Measurements from ENCODE around the gene DGLUCY. TPM values are rescaled to one million over a fixed set of nuclear protein-coding genes. Genes with fewer than 3 reads are reported as not detected.

Gene DGLUCY
- total and polyA plus RNA-seq, 2 of the 8 experiments (the other 6 are each of a cell fraction or from before 2014, with no cell fraction given) = 24.9 to 31.8 TPM

DNA sequence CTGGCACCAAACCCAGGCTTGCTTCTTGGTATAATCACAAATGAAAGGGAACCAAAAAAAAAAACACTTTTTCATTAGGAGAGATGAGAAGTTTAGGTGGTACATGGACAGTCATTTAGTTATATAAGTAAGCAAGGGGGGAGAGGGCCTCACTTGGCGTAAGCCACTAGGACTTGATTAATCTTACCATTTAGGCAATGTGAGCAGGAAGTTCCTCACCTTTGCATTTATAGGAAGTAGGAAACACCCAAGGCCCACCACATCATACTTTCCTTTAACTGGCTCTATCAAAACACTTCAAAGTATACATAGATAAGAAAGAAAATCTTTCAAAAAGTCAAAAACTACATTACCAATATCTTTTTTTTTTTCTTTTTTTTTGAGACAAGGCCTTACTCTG, 46.7 kb upstream of the DGLUCY start:
- Histone ChIP-seq H3K14ac (ENCODE audit: insufficient read length) (no peak overlapping the region), H2AK5ac (ENCODE audit: low read depth, low read length) (no peak overlapping the region), H3K56ac (replicated peaks; ENCODE audit: insufficient read length, low read depth, low read length) (no peak overlapping the region), H3K18ac (ENCODE audit: extremely low read depth, low read length) (no peak overlapping the region), H4K20me1 (replicated peaks in 1 of 2; ENCODE audit: control insufficient read depth in 1 of 2, insufficient read depth in 2 of 2, low read length in 2 of 2) (no peaks in the 10 kb centered on the region), H4K5ac (ENCODE audit: insufficient read length, low read depth, low read length) (no peak overlapping the region), H2BK120ac (replicated peaks; ENCODE audit: low read depth, low read length) (no peak overlapping the region), H2AFZ (ENCODE audit: low read length) (no peak overlapping the region), H3K4ac (replicated peaks; ENCODE audit: insufficient read length, low read depth, low read length) (no peak overlapping the region), H3K27me3 (replicated peaks in 1 of 4; ENCODE audit: control insufficient read depth in 3 of 4, extremely low read depth in 1 of 4, insufficient read depth in 3 of 4, low read length in 3 of 4) (no peaks in the 10 kb centered on the region), H3K4me2 (ENCODE audit: insufficient read depth in 1 of 2, low read depth in 2 of 2, low read length in 2 of 2) (no peak overlapping the region), H3K4me1 (replicated peaks in 1 of 4; ENCODE audit: control insufficient read depth in 3 of 4, insufficient read depth in 4 of 4, low read length in 3 of 4) (no peaks in the 10 kb centered on the region), H3K79me2 (ENCODE audit: control insufficient read depth in 1 of 2, insufficient read depth in 2 of 2, low read length in 2 of 2) (no peaks in the 10 kb centered on the region), H4K8ac (ENCODE audit: extremely low read depth, insufficient read depth, low read length) (no peak overlapping the region), H3K9ac (replicated peaks in 1 of 4; ENCODE audit: extremely low read depth in 1 of 4, low read depth in 3 of 4, low read length in 3 of 4) (no peak overlapping the region), H3K23me2 (ENCODE audit: low read depth, low read length) (no peaks in the 10 kb centered on the region), H4K91ac (replicated peaks; ENCODE audit: insufficient read length, low read length) (no peak overlapping the region), H2BK5ac (ENCODE audit: low read depth, low read length) (no peak overlapping the region), H3K79me1 (ENCODE audit: low read depth, low read length) (no peaks in the 10 kb centered on the region), H3K27ac (ENCODE audit: low read depth, low read length) (no peak overlapping the region), H2BK12ac (ENCODE audit: low read depth, low read length) (no peak overlapping the region), H3K4me3 (ENCODE audit: extremely low read depth in 1 of 4, insufficient read depth in 2 of 4, low read depth in 3 of 4, low read length in 4 of 4) (no peak overlapping the region), H3K23ac (ENCODE audit: insufficient read length) (no peak overlapping the region), H2BK15ac (ENCODE audit: low read length) (no peak overlapping the region), H3K9me3 (ENCODE audit: insufficient read depth in 2 of 2, low read depth in 1 of 2, low read length in 1 of 2) (no peaks in the 10 kb centered on the region), H2BK20ac (ENCODE audit: low read length) (no peak overlapping the region), H3K36me3 (ENCODE audit: control insufficient read depth in 2 of 4, insufficient read depth in 4 of 4, low read length in 3 of 4) (no peaks in the 10 kb centered on the region)
- no peak for TF ChIP-seq ASH2L (IDR thresholded peaks at IDR 0.05; ENCODE audit: low read length)
- TF ChIP-seq HDAC6 (IDR thresholded peaks at IDR 0.05; ENCODE audit: low read depth, low read length) = no peak
- TF ChIP-seq MAX (IDR thresholded peaks at IDR 0.05) = no peak
- TF ChIP-seq SIRT6 (IDR thresholded peaks at IDR 0.05; ENCODE audit: low read length) = no peak
- no peak for TF ChIP-seq CREB1 (IDR thresholded peaks at IDR 0.05)
- no peak for TF ChIP-seq KDM4A (IDR thresholded peaks at IDR 0.05; ENCODE audit: low read depth, low read length, severe bottlenecking)
- no peak for TF ChIP-seq SIN3A (conservative IDR thresholded peaks at IDR 0.05 in 1 of 2, IDR thresholded peaks at IDR 0.05 in 1 of 2; ENCODE audit: low read depth in 1 of 2, low read length in 2 of 2)
- DNase-seq (ENCODE audit: low read depth in 1 of 2, low spot score in 2 of 2) = no peak
- CTCF ChIA-PET (ENCODE audit: partially characterized antibody) = no interaction called here
- FAIRE-seq = no peak
- POLR2A ChIA-PET (ENCODE audit: partially characterized antibody) = no interaction called here
- 89% methylated on average over 1 of the region's 1 CpG; no CpG with 5 or more reads in 1 of the 2 experiments for WGBS, 2 experiments (ENCODE audit: extremely low coverage in 1 of 2, insufficient coverage in 1 of 2, insufficient read length in 1 of 2, insufficient replicate concordance in 2 of 2, low coverage in 1 of 2, low lambda C conversion rate in 2 of 2, missing lambda C conversion rate in 1 of 2)
